ENCODE data around the gene BRSK1.
"Not testable (repeated sequence)": the region's sequence is repeated elsewhere in the genome, so short reads cannot be mapped to it uniquely, and the experiment has no call there.

The BRSK1 gene

GRCh38 chr19:55321466-55322137 lies 37.8 kb downstream of the BRSK1 start:
- H3K9ac ChIP-seq (ENCODE audit: low read depth, low read length) = no peak overlapping the region
- no peaks in the 10 kb centered on the region for H3K36me3 ChIP-seq (ENCODE audit: control insufficient read depth, insufficient read depth, low read length)
- peaks cover 6% of the 10 kb centered on the region; the same call in 1 of the 2 replicates for H3K4me1 ChIP-seq (ENCODE audit: control insufficient read depth, insufficient read depth, low read length)
- no peak overlapping the region for H3K27ac ChIP-seq (ENCODE audit: low read depth, low read length)
- no peaks in the 10 kb centered on the region for H3K9me3 ChIP-seq (ENCODE audit: control insufficient read depth, insufficient read depth, low read length)
- H3K4me3 ChIP-seq (ENCODE audit: low read depth, low read length) = no peak overlapping the region
- H3K27me3 ChIP-seq (ENCODE audit: control insufficient read depth, insufficient read depth, low read length) = no peaks in the 10 kb centered on the region

GRCh38 chr19:55322204-55322885 lies 38.5 kb downstream of the BRSK1 start:
- Histone ChIP-seq H3K27me3 (ENCODE audit: control insufficient read depth, insufficient read depth, low read length) (no peaks in the 10 kb centered on the region), H3K36me3 (ENCODE audit: control insufficient read depth, insufficient read depth, low read length) (no peaks in the 10 kb centered on the region), H3K27ac (ENCODE audit: low read depth, low read length) (no peak overlapping the region), H3K9ac (ENCODE audit: low read depth, low read length) (no peak overlapping the region), H3K4me3 (ENCODE audit: low read depth, low read length) (no peak overlapping the region), H3K9me3 (ENCODE audit: control insufficient read depth, insufficient read depth, low read length) (no peaks in the 10 kb centered on the region), H3K4me1 (ENCODE audit: control insufficient read depth, insufficient read depth, low read length) (peaks cover 6% of the 10 kb centered on the region; the same call in 1 of the 2 replicates)

GRCh38 chr19:55324662-55325061 lies 40.9 kb downstream of the BRSK1 start:
- Histone ChIP-seq H3K4me3 (ENCODE audit: low read depth, low read length) (no peak overlapping the region), H3K27me3 (ENCODE audit: control insufficient read depth, insufficient read depth, low read length) (no peaks in the 10 kb centered on the region), H3K4me1 (ENCODE audit: control insufficient read depth, insufficient read depth, low read length) (peaks cover 6% of the 10 kb centered on the region; the same call in 1 of the 2 replicates), H3K9me3 (ENCODE audit: control insufficient read depth, insufficient read depth, low read length) (no peaks in the 10 kb centered on the region), H3K36me3 (ENCODE audit: control insufficient read depth, insufficient read depth, low read length) (no peaks in the 10 kb centered on the region), H3K9ac (ENCODE audit: low read depth, low read length) (no peak overlapping the region), H3K27ac (ENCODE audit: low read depth, low read length) (no peak overlapping the region)

GRCh38 chr19:55325172-55325571 lies 41.4 kb downstream of the BRSK1 start, which contains the start of gene TMEM150B:
Gene TMEM150B (minus strand): TSS chr19:55325341. CDS start chr19:55321036, 4,305 bp downstream.
- Histone ChIP-seq H3K4me3 (ENCODE audit: low read depth, low read length) (no peak within 1 kb of the TSS), H3K27me3 (ENCODE audit: control insufficient read depth, insufficient read depth, low read length) (no peaks in the 10 kb centered on the region), H3K36me3 (ENCODE audit: control insufficient read depth, insufficient read depth, low read length) (no peaks in the 10 kb centered on the region), H3K27ac (ENCODE audit: low read depth, low read length) (no peak within 1 kb of the TSS), H3K9me3 (ENCODE audit: control insufficient read depth, insufficient read depth, low read length) (no peaks in the 10 kb centered on the region), H3K9ac (ENCODE audit: low read depth, low read length) (no peak within 1 kb of the TSS), H3K4me1 (ENCODE audit: control insufficient read depth, insufficient read depth, low read length) (peaks cover 2% of the 10 kb centered on the region; the same call in 1 of the 2 replicates)

GRCh38 chr19:55328774-55329318 lies 45.0 kb downstream of the BRSK1 start:
- H3K4me1 ChIP-seq (ENCODE audit: control insufficient read depth, insufficient read depth, low read length) = not testable (repeated sequence)

GRCh38 chr19:55329791-55330190 lies 46.0 kb downstream of the BRSK1 start:
- not testable (repeated sequence) for H3K9ac ChIP-seq (ENCODE audit: low read depth, low read length)

More at GRCh38 chr19:55328774-55329318, 45.0 kb downstream of the BRSK1 start:
- H3K9ac ChIP-seq (ENCODE audit: low read depth, low read length); H3K4me3 ChIP-seq (ENCODE audit: low read depth, low read length); H3K9me3 ChIP-seq (ENCODE audit: control insufficient read depth, insufficient read depth, low read length); H3K36me3 ChIP-seq (ENCODE audit: control insufficient read depth, insufficient read depth, low read length); H3K27me3 ChIP-seq (ENCODE audit: control insufficient read depth, insufficient read depth, low read length); H3K27ac ChIP-seq (ENCODE audit: low read depth, low read length): not testable (repeated sequence)

GRCh38 chr19:55333870-55334269 lies 50.1 kb downstream of the BRSK1 start:
- H3K9ac ChIP-seq (ENCODE audit: low read depth, low read length) = no peak overlapping the region
- no peaks in the 10 kb centered on the region for H3K9me3 ChIP-seq (ENCODE audit: control insufficient read depth, insufficient read depth, low read length)
- no peaks in the 10 kb centered on the region for H3K36me3 ChIP-seq (ENCODE audit: control insufficient read depth, insufficient read depth, low read length)
- H3K4me1 ChIP-seq (ENCODE audit: control insufficient read depth, insufficient read depth, low read length) = peaks cover 3% of the 10 kb centered on the region; the same call in 1 of the 2 replicates
- no peaks in the 10 kb centered on the region for H3K27me3 ChIP-seq (ENCODE audit: control insufficient read depth, insufficient read depth, low read length)
- no peak overlapping the region for H3K4me3 ChIP-seq (ENCODE audit: low read depth, low read length)
- H3K27ac ChIP-seq (ENCODE audit: low read depth, low read length) = no peak overlapping the region

More at GRCh38 chr19:55329791-55330190, 46.0 kb downstream of the BRSK1 start:
- H3K4me1 ChIP-seq (ENCODE audit: control insufficient read depth, insufficient read depth, low read length); H3K27me3 ChIP-seq (ENCODE audit: control insufficient read depth, insufficient read depth, low read length); H3K27ac ChIP-seq (ENCODE audit: low read depth, low read length); H3K9me3 ChIP-seq (ENCODE audit: control insufficient read depth, insufficient read depth, low read length); H3K4me3 ChIP-seq (ENCODE audit: low read depth, low read length); H3K36me3 ChIP-seq (ENCODE audit: control insufficient read depth, insufficient read depth, low read length): not testable (repeated sequence)

- no peak overlapping the region for H3K9ac ChIP-seq (ENCODE audit: low read depth, low read length)
- H3K4me1 ChIP-seq (ENCODE audit: control insufficient read depth, insufficient read depth, low read length) = peaks cover 3% of the 10 kb centered on the region; the same call in 1 of the 2 replicates
- H3K9me3 ChIP-seq (ENCODE audit: control insufficient read depth, insufficient read depth, low read length) = no peaks in the 10 kb centered on the region
- H3K36me3 ChIP-seq (ENCODE audit: control insufficient read depth, insufficient read depth, low read length) = no peaks in the 10 kb centered on the region
- no peak overlapping the region for H3K4me3 ChIP-seq (ENCODE audit: low read depth, low read length)
- H3K27ac ChIP-seq (ENCODE audit: low read depth, low read length) = no peak overlapping the region
- H3K27me3 ChIP-seq (ENCODE audit: control insufficient read depth, insufficient read depth, low read length) = no peaks in the 10 kb centered on the region
Measured at GRCh38 chr19:55336101-55336500, 52.3 kb downstream of the BRSK1 start.

- no peaks in the 10 kb centered on the region for H3K9me3 ChIP-seq (ENCODE audit: control insufficient read depth, insufficient read depth, low read length)
- H3K9ac ChIP-seq (ENCODE audit: low read depth, low read length) = peak within 1 kb of the TSS; percentile 89
- peak within 1 kb of the TSS; percentile 99 for H3K27ac ChIP-seq (ENCODE audit: low read depth, low read length)
- H3K4me1 ChIP-seq (ENCODE audit: control insufficient read depth, insufficient read depth, low read length) = peaks cover 12% of the 10 kb centered on the region
- peaks cover 23% of the 10 kb centered on the region for H3K36me3 ChIP-seq (ENCODE audit: control insufficient read depth, insufficient read depth, low read length)
- no peaks in the 10 kb centered on the region for H3K27me3 ChIP-seq (ENCODE audit: control insufficient read depth, insufficient read depth, low read length)
- peak within 1 kb of the TSS; percentile 90 for H3K4me3 ChIP-seq (ENCODE audit: low read depth, low read length)
Measured at GRCh38 chr19:55339105-55339888, 55.5 kb downstream of the BRSK1 start, which contains the start of gene KMT5C. Gene KMT5C (plus strand): TSS chr19:55339876. CDS start chr19:55341937, 2,061 bp downstream.

- Histone ChIP-seq H3K4me3 (ENCODE audit: low read depth, low read length) (peak overlapping the region; percentile 90), H3K36me3 (ENCODE audit: control insufficient read depth, insufficient read depth, low read length) (peaks cover 31% of the 10 kb centered on the region), H3K9ac (ENCODE audit: low read depth, low read length) (peak overlapping the region; percentile 55; the same call in 1 of the 2 replicates), H3K9me3 (ENCODE audit: control insufficient read depth, insufficient read depth, low read length) (no peaks in the 10 kb centered on the region), H3K4me1 (ENCODE audit: control insufficient read depth, insufficient read depth, low read length) (peaks cover 12% of the 10 kb centered on the region), H3K27me3 (ENCODE audit: control insufficient read depth, insufficient read depth, low read length) (no peaks in the 10 kb centered on the region), H3K27ac (ENCODE audit: low read depth, low read length) (peak overlapping the region; percentile 99)
Measured at GRCh38 chr19:55339889-55340783, 56.3 kb downstream of the BRSK1 start.

All from HUES48 (cell line).